Measurements from ENCODE around the gene TBL1X. TPM values are rescaled to one million over a fixed set of nuclear protein-coding genes. Genes with fewer than 3 reads are reported as not detected.

TBL1X gene
- total RNA-seq, 1 experiment from 2014 or later, result 17.6 TPM

- H3K9me3 ChIP-seq (ENCODE audit: insufficient read depth, low read depth), result no peaks in the 10 kb centered on the region
- H3K27me3 ChIP-seq (ENCODE audit: insufficient read depth, low read depth), result no peaks in the 10 kb centered on the region
- ChIA-PET CTCF (no interaction called here), POLR2A (ENCODE audit: unreplicated experiment) (no interaction called here)
- BruUV-seq (replicated peaks), result no TSS peak
- no peak overlapping the region for H3K4me3 ChIP-seq
- no peak for DNase-seq
- H3K9me2 ChIP-seq (ENCODE audit: insufficient read depth), result no peaks in the 10 kb centered on the region
- no peak overlapping the region for H2AFZ ChIP-seq
- H3K4me1 ChIP-seq (replicated peaks; ENCODE audit: insufficient read depth), result no peaks in the 10 kb centered on the region
- intact Hi-C loops (cut with micrococcal nuclease; ENCODE audit: unreplicated experiment), result no loop called here
- H3K79me2 ChIP-seq (ENCODE audit: low read depth), result no peaks in the 10 kb centered on the region
- no peak overlapping the region for H3K27ac ChIP-seq
- no peak overlapping the region for H3K4me2 ChIP-seq
- no peaks in the 10 kb centered on the region for H3F3A ChIP-seq (ENCODE audit: insufficient read depth, low read depth)
- no peaks in the 10 kb centered on the region for H3K36me3 ChIP-seq (ENCODE audit: low read depth)
- TF ChIP-seq, protein P1, sequence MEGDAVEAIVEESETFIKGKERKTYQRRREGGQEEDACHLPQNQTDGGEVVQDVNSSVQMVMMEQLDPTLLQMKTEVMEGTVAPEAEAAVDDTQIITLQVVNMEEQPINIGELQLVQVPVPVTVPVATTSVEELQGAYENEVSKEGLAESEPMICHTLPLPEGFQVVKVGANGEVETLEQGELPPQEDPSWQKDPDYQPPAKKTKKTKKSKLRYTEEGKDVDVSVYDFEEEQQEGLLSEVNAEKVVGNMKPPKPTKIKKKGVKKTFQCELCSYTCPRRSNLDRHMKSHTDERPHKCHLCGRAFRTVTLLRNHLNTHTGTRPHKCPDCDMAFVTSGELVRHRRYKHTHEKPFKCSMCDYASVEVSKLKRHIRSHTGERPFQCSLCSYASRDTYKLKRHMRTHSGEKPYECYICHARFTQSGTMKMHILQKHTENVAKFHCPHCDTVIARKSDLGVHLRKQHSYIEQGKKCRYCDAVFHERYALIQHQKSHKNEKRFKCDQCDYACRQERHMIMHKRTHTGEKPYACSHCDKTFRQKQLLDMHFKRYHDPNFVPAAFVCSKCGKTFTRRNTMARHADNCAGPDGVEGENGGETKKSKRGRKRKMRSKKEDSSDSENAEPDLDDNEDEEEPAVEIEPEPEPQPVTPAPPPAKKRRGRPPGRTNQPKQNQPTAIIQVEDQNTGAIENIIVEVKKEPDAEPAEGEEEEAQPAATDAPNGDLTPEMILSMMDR (conservative IDR thresholded peaks at IDR 0.05), result no peak
- no peak for TF ChIP-seq EZH2 (IDR thresholded peaks at IDR 0.05; ENCODE audit: low read depth)
- peaks cover 7% of the 10 kb centered on the region for H4K20me1 ChIP-seq (ENCODE audit: insufficient read depth)
Measured at GRCh38 chrX:9494771-9495170, 29.9 kb downstream of the TBL1X start.

DNA sequence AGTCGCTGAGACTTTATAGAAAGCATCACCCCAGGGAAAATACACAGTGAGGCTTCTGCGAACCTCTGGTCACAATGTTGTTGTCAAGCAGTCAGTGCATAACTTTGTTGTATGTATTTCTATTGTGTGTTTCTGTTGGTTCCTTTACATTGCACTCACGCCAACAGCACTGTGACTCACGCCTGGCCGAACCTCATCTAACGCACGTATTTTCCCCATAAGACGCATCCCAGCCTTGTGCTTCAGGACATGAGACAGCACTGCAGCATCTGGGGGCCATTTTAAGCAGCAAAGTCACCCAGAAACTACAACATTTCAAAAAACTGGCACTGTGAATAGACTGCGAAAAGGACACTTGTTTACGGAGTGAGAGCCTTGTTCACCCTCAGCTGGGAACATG is 30.6 kb downstream of the TBL1X start:
- intact Hi-C loops (cut with micrococcal nuclease; ENCODE audit: unreplicated experiment), result no loop called here
- no peak for DNase-seq
- POLR2A ChIA-PET (ENCODE audit: unreplicated experiment), result no interaction called here
- BruUV-seq (replicated peaks), result no TSS peak
- H4K20me1 ChIP-seq (ENCODE audit: insufficient read depth), result peaks cover under 1% of the 10 kb centered on the region; the same call in 1 of the 2 replicates
- no peak overlapping the region for H3K4me2 ChIP-seq
- H3K36me3 ChIP-seq (ENCODE audit: low read depth), result no peaks in the 10 kb centered on the region
- CTCF ChIA-PET, result no interaction called here
- H3K79me2 ChIP-seq (ENCODE audit: low read depth), result no peaks in the 10 kb centered on the region
- no peaks in the 10 kb centered on the region for H3K9me2 ChIP-seq (ENCODE audit: insufficient read depth)
- H3K9me3 ChIP-seq (ENCODE audit: insufficient read depth, low read depth), result no peaks in the 10 kb centered on the region
- no peak overlapping the region for H3K27ac ChIP-seq
- no peaks in the 10 kb centered on the region for H3F3A ChIP-seq (ENCODE audit: insufficient read depth, low read depth)
- H2AFZ ChIP-seq, result no peak overlapping the region
- H3K27me3 ChIP-seq (ENCODE audit: insufficient read depth, low read depth), result no peaks in the 10 kb centered on the region
- TF ChIP-seq EZH2 (IDR thresholded peaks at IDR 0.05; ENCODE audit: low read depth), result no peak
- TF ChIP-seq, protein P1 (conservative IDR thresholded peaks at IDR 0.05), result no peak
- no peak overlapping the region for H3K4me3 ChIP-seq
- H3K4me1 ChIP-seq (replicated peaks; ENCODE audit: insufficient read depth), result no peaks in the 10 kb centered on the region

GRCh38 chrX:9498236-9498635 is 33.4 kb downstream of the TBL1X start:
- Histone ChIP-seq H3K4me2 (no peak overlapping the region), H3K79me2 (ENCODE audit: low read depth) (no peaks in the 10 kb centered on the region), H2AFZ (no peak overlapping the region), H3K4me1 (replicated peaks; ENCODE audit: insufficient read depth) (no peaks in the 10 kb centered on the region), H3K9me3 (ENCODE audit: insufficient read depth, low read depth) (no peaks in the 10 kb centered on the region), H3K9me2 (ENCODE audit: insufficient read depth) (no peaks in the 10 kb centered on the region), H3F3A (ENCODE audit: insufficient read depth, low read depth) (no peaks in the 10 kb centered on the region), H3K27me3 (ENCODE audit: insufficient read depth, low read depth) (no peaks in the 10 kb centered on the region), H3K36me3 (ENCODE audit: low read depth) (no peaks in the 10 kb centered on the region), H3K4me3 (no peak overlapping the region), H4K20me1 (ENCODE audit: insufficient read depth) (no peaks in the 10 kb centered on the region; the same call in 1 of the 2 replicates), H3K27ac (no peak overlapping the region)
- intact Hi-C loops (cut with micrococcal nuclease; ENCODE audit: unreplicated experiment), result no loop called here
- POLR2A ChIA-PET (ENCODE audit: unreplicated experiment), result no interaction called here
- no TSS peak for BruUV-seq (replicated peaks)
- CTCF ChIA-PET, result interaction anchor here (0.6 kb wide), 1 partner anchor 1458 kb away, joined by 7 read pairs; no protein-coding TSS in a partner anchor
- DNase-seq, result no peak
- TF ChIP-seq, protein P1 (conservative IDR thresholded peaks at IDR 0.05), result no peak
- TF ChIP-seq EZH2 (IDR thresholded peaks at IDR 0.05; ENCODE audit: low read depth), result no peak

Data from PC-9 (cell line).